GM19463 (cell line): Measurements from ENCODE around the gene MFF.
"Not testable (repeated sequence)": the region's sequence is repeated elsewhere in the genome, so short reads cannot be mapped to it uniquely, and the experiment has no call there.

Source experiments
- ATAC-seq: cut with Tn5 transposase; IDR thresholded peaks from one replicate; pipeline ENCODE4 v1.9.1; 2021; ENCODE audit warnings: mild to moderate bottlenecking, moderate library complexity; ENCODE audit not compliant: unreplicated experiment

The MFF gene

DNA sequence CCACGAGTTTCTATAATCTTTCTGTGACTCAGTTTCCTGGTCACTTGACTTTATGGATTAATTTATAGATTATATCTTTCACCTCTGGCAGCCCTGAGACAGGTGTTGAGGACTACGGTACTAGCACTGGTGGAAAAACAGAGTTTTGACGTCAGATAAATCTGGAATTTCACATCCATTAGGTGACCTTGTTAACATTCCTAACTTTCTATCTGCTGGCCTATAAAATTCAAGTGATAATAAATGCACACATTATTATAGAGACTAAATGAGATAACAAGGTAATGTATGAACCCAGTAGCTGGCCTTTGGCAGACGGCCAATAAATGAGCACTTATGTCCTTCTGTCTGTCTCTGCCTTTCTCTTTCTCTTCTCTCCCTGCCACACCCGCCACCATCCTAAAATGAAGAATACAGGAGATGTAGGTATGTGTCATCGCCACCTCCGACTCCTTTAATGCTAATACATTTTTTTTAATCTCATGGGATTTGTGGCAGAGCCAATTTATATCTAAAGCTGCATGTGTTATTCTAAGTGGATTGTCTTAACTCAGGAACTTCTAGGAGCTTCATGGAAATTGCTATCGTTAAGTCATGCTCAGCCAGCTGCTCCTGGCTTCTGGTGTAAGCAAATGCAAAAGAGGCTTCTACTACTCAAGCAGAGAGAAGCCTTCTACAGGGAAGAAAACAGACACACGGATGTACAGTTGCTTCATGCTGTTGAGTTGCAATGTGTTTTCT is 51.8 kb downstream of the MFF start:
- no peak for ATAC-seq

DNA sequence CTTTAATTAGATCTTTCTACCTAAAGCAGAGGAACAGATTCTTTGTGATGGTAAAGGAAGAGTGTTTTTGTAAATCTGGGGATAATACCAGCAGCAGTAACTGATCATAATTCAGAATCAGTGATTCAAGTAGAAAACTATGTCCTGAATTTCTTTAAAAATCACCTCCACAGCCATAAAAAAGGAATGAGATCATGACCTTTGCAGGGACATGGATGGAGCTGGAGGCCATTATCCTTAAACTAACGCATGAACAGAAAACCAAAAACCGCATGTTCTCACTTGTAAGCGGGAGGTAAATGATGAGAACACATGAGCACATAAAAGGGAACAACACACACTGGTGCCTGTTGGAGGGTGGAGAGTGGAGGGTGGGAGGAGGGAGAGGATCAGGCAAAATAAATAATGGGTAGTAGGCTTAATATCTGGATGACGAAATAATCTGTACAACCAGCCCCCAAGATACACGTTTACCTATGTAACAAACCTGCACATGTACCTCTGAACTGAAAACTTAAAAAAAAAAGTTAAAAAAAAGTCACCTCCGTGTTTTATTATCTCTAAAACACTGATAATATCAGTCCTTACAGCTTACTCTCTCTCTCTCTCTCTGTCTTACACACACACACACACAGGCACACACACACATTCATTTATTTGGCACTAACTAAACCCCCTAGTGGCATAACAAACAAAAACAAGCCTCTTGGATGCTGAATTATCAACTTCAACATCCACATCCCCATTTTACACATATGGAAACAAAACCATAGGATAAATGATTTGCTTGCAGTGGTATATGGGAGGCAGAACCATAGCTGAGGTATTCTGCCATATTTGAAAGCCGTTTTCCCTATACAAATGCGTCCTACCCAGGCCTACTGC is 52.7 kb downstream of the MFF start:
- no peak for ATAC-seq

DNA sequence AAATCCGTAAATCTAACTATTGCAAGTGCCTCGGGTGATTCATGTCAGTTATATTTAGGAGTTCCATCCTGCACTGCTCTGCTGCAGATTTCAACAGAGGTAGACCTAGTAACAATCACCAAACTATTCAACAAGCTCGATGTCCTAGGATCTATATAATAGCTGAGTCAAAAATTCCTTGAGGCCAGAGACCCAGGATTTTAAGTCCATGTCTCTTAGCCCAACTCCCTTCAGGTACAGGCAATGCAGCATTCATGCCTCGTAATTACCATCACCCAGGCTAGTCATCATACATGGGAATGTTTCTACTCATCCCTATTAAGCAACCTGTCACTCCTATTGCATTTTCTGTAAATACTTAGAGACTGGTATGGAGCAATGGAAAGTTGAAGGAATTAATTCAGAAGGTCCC is 53.3 kb downstream of the MFF start:
- no peak for ATAC-seq

DNA sequence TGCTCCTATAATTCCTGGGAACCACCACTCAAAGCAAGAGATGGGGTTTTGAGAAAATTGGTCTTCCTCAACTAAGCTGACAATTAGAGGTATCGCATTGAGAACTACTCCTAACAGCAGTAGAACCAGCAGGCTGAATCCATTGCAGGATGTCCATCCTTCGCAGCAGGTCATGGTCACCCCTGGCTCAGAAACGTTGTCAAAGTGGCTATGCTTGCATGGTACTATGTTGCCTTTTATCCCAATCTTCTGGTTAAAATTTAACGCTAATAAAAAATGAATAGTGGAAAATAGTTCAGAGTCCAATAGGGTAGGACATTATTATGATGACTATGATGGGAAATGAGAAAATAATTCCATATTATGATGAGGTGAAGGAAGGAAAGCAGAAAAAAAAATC is 54.0 kb downstream of the MFF start, which contains the start of gene TM4SF20:
TSS of gene TM4SF20 (minus strand) at position 212 of the 400 bp plus-strand sequence. CDS start at position 174, 38 bp downstream.
- ATAC-seq = no peak

DNA sequence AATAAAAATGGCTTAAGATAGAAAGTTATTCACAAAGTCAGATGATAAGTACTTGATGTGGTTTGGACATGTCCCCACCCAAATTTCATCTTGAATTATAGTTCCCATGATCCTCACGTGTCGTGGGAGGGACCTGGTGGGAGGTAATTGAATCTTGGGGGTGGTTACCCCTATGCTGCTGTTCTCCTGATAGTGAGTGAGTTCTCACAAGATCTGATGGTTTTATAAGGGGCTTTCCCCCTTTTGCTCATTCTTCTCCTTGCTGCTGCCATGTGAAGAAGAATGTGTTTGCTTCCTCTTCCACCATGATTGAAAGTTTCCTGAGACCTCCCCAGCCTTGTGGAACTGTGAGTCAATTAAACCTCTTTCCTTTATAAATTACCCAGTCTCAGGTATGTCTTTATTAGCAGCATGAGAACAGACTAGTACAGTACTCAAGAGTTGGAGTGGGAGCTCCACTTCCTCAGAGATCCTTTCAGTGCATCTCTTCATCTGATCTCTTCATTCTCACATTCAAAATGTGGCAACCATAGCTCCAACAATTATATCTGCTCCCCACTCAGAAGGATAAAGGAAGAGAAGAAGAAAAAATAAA is 57.3 kb downstream of the MFF start:
- not testable (repeated sequence) for ATAC-seq

DNA sequence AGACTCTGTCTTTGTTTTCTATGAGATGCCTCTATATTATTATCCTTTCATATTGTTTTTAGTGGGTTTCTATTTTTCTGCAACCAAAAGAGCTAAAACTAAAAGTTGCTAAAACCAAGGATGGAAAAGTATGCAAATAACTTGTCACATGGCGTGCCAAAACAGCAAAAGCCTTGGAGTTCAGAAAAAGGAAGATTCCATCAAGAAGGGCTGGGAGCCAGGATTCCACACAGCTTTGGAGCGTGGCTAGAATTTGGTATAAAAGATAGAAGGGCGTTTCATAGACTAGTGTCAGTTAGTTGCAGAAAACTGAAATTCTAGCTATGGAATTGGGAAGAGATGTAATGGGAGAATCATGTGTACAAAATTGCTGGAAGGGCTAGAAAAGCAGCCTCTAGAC is 58.6 kb downstream of the MFF start:
- no peak for ATAC-seq

DNA sequence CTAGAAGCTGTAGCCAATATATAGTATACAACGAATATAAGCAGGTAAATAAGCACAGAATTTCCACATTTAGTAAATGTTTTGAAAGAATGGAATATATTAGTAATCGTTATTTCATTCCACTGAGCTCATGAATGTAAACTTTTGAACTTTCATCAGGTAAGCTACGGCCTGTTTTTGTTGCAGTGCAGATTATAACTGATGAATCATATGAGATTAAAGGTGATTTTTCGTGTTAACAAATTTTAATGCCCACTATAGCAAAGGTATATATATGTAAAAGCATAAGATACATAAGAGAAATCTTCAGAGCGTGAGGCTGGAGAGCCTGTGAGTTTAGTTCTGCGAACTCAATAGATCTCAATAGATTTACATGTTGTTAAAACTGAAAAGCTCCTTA is 61.6 kb downstream of the MFF start:
- ATAC-seq = no peak

DNA sequence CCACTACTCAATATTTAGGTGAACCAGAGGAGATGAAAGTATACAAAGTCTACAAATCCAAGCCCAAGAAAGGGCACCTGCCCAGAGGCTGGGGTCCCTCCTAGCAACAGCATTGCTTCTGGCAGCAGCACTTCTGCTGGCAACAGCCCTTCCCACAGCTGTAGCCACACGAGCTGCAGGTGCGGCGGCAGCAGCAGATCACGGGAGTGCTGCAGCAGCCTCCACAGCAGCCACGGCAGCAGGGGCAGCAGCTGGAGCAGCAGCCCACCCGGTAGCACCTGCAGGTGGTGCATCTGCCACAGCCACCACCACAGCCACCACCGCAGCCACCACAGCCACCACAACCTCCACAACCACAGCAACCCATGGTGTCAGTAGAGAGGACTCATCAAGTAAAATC is 62.5 kb downstream of the MFF start, which contains the start of gene SCYGR1:
TSS of gene SCYGR1 (minus strand) at position 367 of the 400 bp plus-strand sequence. CDS start at position 367, 0 bp downstream.
- ATAC-seq = not testable (repeated sequence)

DNA sequence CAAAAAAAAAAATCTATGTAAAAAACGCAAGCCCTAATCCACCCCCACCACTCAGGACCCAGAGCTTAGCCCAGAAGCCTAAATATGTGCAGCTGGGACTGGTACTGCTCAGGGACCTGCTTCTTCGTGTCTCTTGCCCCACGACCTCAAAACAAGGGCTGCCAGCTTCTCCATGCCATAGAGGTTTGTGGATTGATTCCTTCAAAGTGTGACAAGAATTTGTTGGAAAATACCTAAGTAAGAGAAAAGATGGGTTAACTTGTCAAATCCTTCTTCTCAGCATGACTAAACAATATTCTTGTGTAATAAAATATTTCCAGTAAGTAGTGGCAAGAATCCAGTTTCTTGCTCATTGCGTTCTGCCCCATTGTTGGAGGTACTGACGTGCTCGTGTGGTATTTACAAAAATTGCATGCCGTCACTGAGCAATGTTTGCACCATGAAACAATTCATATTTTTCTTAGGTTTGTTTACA is 63.5 kb downstream of the MFF start:
- ATAC-seq = no peak

DNA sequence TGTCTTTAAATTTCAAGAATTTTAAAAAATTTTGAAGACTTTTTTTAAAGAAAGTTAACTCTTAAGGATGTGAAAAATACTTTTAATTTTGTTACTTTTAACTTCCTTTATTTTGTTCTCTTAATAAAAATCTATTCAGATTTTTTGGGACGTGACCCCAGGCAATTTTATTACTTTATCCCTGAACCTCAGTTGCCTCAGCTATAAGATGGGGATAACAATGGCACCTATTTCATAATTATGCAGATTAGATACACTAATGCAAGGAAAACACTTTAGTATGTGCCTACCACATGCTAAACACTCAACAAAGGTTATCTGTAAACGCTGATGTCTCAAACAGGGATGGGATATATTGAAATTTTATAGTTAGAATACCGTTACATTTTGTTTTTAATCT is 64.2 kb downstream of the MFF start:
- ATAC-seq = no peak

DNA sequence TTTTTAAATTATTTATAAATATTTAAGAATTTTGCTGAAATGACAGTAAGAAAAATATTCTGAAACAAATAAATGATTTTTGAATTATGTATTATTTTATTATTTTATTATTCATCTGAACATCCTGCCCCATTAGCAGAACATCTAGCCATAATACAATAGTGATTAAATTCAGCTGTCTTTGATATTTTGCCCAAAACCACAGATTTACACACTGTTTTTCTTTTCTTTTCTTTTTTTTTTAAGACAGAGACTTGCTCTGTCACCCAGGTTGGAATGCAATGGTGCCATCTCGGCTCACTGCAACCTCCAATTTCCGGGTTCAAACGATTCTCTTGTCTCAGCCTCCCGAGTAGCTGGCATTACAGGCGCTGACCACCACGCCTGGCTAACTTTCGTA is 64.6 kb downstream of the MFF start:
- no peak for ATAC-seq

DNA sequence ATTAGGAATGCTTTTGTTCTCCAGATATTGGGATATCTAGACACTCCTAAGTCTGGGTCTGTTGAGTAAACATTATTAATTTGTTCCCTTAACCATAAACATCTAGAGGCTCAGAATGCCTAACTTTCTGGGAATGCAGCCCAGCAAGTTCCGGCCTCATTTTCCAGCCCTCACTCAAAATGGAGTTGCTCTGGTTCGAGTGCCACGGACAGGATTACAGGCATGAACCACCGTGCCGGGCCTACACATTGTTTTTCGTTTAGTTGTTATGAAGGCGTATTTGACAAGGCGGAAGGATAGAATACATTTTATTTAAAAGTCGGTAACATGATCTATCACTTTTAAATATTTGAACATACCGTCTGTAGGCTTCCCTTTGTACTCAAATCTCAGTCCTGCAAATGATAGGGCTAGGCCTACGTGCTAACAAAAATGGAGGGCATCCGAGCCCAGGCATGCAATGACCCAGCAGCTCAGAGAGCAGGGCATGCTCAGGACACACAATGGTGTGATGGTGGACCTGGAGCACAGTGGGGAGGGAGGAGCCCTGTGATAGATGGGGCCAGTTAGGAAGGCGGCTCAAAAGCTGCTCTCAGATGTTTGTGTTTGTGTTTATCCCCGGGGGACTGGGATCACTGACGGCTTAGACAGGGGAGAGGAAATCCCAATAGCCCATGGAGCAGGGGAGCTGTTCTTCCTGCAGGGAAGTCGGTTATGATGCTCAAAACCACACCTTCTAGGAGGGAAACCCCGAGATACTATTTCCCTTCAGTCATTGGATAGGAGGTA is 65.6 kb downstream of the MFF start:
- ATAC-seq = no peak

DNA sequence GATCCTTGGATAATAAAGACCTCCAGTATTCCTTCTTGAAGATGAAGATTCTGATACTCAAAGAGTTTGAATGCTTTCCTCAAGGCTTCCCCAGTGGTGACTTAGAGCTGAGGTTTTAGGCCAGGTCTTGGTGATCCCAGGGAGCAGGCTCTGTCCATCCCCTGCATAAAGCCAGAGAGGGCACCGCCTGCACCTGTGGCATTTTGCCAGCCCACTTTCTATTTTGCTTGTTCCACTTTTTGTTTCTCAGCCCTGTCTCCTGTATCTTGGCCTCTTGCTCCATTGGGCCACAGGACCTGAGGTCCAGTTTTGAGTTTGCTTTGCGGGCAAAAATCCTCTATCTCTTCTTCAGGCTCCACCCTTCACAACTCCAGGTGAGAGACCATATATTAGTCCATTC is 69.3 kb downstream of the MFF start:
- peak; percentile 52 for ATAC-seq

DNA sequence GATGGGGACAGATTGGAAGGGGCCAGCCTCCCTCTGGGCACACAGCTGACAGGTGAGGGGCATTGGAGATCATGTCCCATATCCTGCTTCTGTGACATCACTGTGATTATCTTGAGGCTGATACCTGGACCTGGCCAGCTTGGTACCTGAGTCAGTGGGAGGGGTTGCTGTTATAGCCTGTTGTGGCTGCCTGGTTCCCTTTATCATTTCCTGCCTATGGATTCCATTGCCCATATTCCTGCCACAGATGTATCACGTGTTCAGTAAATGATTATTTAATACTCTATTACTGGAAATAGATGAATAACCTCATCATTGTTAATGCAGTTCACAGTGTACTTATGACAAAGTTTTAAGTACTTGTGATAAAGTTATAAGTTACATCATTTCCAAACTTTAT is 70.5 kb downstream of the MFF start:
- ATAC-seq = no peak

DNA sequence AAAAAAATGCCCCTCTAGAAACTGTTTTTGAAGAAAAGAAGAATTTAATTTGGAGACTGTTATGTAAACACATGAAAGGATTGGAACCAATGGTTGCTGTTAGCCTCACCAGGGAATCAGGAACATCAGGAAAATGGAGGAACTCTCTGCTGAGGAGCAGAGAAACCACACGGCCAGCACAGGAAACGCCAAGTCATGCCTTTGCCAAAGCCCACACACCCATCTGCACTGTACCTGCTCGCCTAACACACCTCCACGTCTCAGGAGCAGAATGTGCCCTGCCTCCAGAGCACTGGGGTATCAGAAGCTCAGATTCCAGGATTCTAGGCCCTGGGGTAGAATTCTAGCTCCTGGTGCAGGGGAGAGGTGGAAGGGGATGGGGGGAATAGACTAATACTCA is 72.5 kb downstream of the MFF start:
- no peak for ATAC-seq

DNA sequence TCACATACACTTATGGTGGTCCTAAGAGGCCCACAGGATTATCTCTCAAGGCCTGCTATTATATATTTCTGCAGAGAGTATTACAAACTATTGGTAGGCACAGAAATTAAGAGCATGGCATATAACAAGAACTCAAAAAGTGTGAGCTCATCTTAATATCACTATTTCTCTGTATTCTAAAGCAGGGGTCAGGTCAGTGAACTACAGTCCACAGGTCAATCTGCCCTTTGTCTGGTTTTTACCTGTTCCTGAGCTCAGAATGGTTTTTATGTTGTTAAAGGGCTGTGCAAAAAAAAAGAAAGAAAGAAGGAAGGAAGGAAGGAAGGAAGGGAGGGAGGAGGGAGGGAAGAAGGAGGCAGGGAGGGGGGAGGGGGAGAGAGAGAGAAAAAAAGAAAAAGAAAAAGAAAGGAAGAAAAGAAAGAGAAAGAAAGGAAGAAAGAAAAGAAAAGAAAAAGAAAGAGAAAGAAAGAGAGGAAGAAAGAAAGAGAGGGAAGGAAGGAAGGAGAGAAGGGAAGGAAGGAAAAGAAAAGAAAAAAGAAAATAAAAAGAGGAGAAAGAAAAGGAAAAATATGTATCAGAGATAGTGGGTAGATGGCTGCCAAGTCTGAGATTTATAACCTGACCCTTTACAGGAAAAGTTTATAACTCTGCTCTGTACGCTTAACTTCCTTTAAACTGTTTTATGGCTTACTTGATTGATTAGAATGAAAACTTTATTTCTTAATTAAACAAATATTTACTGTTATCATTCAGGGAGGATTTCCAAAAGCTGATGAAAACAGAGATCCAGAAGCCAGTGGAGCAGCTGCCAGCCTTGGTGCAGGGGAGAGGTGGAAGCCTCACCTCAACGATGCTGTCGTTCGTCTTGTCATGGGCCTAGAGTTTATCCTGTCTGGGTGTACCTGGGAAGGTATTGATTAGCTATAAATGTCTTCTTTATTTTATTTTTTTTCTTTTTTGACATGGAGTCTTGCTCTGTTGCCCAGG is 73.9 kb downstream of the MFF start:
- ATAC-seq = no peak

DNA sequence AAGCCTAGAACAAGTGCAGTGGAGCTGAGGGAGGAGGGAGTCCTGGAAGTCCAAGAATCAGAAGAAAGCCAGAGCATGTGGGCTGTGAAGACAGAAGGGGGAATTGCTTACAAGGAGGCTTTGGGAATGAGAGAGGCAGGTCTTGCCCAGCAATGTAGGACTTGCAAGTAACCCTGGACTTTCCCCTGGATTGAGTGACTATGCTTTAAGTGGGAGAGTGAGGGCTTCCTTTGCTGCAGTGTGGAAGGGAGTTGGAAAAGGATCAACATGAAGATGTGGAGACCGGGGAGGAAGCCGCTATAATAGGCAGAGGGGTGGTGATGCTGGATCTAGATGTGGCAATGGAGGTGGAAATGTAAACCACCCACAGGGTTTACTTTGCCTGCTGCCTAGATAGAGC is 76.5 kb downstream of the MFF start:
- no peak for ATAC-seq

DNA sequence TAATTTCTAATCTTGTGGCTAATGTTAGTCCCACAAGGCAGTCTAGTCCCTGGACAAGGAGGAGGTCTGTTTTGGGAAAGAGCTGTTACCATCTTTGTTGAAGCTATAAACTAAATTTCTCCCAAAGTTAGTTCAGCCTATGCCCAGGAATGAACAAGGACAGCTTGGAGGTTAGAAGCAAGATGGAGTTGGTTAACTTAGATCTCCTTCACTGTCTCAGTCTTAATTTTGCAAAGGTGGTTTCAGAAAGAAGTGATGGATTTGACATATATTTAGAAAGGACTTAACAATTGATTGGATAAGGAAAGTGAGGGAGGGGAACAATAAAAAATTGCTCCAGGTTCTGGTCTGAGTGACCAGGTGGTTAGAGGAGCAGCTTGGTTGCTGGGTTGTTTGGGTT is 77.3 kb downstream of the MFF start:
- no peak for ATAC-seq

DNA sequence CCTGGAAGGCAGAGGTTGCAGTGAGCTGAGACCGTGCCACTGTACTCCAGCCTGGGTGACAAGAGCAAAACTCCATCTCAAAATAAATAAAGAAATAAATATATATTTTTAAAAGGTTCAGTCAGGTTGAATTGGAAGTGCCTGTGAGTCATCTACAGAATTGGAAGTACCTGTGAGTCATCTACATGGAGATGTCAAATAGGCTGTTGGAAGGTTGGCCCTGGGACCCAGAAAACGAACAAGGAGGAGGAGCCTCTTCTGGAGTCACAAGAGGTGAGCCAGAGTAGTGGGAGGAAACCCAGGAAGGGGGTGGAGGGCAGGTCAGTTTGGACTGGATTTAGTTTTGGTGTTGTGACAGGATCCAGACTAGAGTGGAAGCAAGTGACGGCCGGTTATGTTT is 77.9 kb downstream of the MFF start:
- ATAC-seq = no peak
